Mesothelial cell of epicardium (in vitro differentiated cells): Measurements from ENCODE around the gene MEF2C. TPM values are rescaled to one million over a fixed set of nuclear protein-coding genes. Genes with fewer than 3 reads are reported as not detected.

Experiments
- DNase-seq, 2 experiments: peaks; one replicate each; pipeline ENCODE4 v3.0.0; 2021; ENCODE audit warnings: low spot score in 2 of 2; ENCODE audit not compliant: unreplicated experiment in 2 of 2
- H3K27ac Mint-ChIP-seq: 2 replicates; pipeline ENCODE4 v1.8.0; 2021; ENCODE audit warnings: mixed read lengths
- H3K27me3 Mint-ChIP-seq: 2 replicates; pipeline ENCODE4 v1.8.0; 2021; ENCODE audit warnings: low read depth, mixed read lengths
- H3K36me3 Mint-ChIP-seq: 2 replicates; pipeline ENCODE4 v1.8.0; 2021; ENCODE audit warnings: mixed read lengths
- H3K4me1 Mint-ChIP-seq: 2 replicates; pipeline ENCODE4 v1.8.0; 2021; ENCODE audit warnings: mixed read lengths
- H3K4me3 Mint-ChIP-seq: 2 replicates; pipeline ENCODE4 v1.8.0; 2021; ENCODE audit warnings: mild to moderate bottlenecking, moderate library complexity, mixed read lengths
- H3K9me3 Mint-ChIP-seq: 2 replicates; pipeline ENCODE4 v1.8.0; 2021; ENCODE audit warnings: mixed read lengths
- total RNA-seq: library from RNA; stranded (reverse); gene quantifications from 3 replicates; pipeline ENCODE4 v1.2.1, GENCODE V29; 2021
- TF ChIP-seq, protein P1 (sequence below): fragments of 200-600 bp; sonication (generic); IDR thresholded peaks from one replicate; pipeline ENCODE4 v1.5.0; 2021; ENCODE audit warnings: antibody characterized with exemption; ENCODE audit not compliant: unreplicated experiment

The MEF2C gene
- total RNA-seq = 8.4 to 9.6 TPM (median 9.1 TPM) in 3 replicates

- peaks cover 32% of the 10 kb centered on the region for H3K27me3 Mint-ChIP-seq
- TF ChIP-seq, protein P1, sequence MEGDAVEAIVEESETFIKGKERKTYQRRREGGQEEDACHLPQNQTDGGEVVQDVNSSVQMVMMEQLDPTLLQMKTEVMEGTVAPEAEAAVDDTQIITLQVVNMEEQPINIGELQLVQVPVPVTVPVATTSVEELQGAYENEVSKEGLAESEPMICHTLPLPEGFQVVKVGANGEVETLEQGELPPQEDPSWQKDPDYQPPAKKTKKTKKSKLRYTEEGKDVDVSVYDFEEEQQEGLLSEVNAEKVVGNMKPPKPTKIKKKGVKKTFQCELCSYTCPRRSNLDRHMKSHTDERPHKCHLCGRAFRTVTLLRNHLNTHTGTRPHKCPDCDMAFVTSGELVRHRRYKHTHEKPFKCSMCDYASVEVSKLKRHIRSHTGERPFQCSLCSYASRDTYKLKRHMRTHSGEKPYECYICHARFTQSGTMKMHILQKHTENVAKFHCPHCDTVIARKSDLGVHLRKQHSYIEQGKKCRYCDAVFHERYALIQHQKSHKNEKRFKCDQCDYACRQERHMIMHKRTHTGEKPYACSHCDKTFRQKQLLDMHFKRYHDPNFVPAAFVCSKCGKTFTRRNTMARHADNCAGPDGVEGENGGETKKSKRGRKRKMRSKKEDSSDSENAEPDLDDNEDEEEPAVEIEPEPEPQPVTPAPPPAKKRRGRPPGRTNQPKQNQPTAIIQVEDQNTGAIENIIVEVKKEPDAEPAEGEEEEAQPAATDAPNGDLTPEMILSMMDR = no peak
- H3K4me1 Mint-ChIP-seq = peaks cover 18% of the 10 kb centered on the region
- peak in 1 of 2 experiments; percentile 18 for DNase-seq
- peak within 1 kb of the TSS; percentile 80 for H3K4me3 Mint-ChIP-seq
- no peaks in the 10 kb centered on the region for H3K9me3 Mint-ChIP-seq
- no peaks in the 10 kb centered on the region for H3K36me3 Mint-ChIP-seq
- H3K27ac Mint-ChIP-seq = peak within 1 kb of the TSS; percentile 64
Measured at GRCh38 chr5:88883059-88883835, at the start of gene MEF2C. Gene MEF2C (minus strand): TSS chr5:88883184. CDS start chr5:88823788, 59,396 bp downstream.

GRCh38 chr5:88932541-88932940 is 49.6 kb upstream of the MEF2C start:
- H3K27me3 Mint-ChIP-seq = no peaks in the 10 kb centered on the region
- H3K4me1 Mint-ChIP-seq = peaks cover 9% of the 10 kb centered on the region
- no peak overlapping the region for H3K27ac Mint-ChIP-seq
- TF ChIP-seq, protein P1 = no peak
- H3K36me3 Mint-ChIP-seq = no peaks in the 10 kb centered on the region
- DNase-seq = no peak
- H3K9me3 Mint-ChIP-seq = no peaks in the 10 kb centered on the region
- H3K4me3 Mint-ChIP-seq = no peak overlapping the region

GRCh38 chr5:88930335-88930734 is 47.4 kb upstream of the MEF2C start:
- no peak overlapping the region for H3K27ac Mint-ChIP-seq
- no peaks in the 10 kb centered on the region for H3K27me3 Mint-ChIP-seq
- no peaks in the 10 kb centered on the region for H3K9me3 Mint-ChIP-seq
- no peak for DNase-seq
- H3K4me3 Mint-ChIP-seq = no peak overlapping the region
- H3K36me3 Mint-ChIP-seq = no peaks in the 10 kb centered on the region
- H3K4me1 Mint-ChIP-seq = peaks cover 9% of the 10 kb centered on the region
- TF ChIP-seq, protein P1 = no peak

- DNase-seq = no peak
- no peak overlapping the region for H3K27ac Mint-ChIP-seq
- no peaks in the 10 kb centered on the region for H3K27me3 Mint-ChIP-seq
- H3K4me3 Mint-ChIP-seq = no peak overlapping the region
- peaks cover 5% of the 10 kb centered on the region for H3K4me1 Mint-ChIP-seq
- no peaks in the 10 kb centered on the region for H3K9me3 Mint-ChIP-seq
- no peaks in the 10 kb centered on the region for H3K36me3 Mint-ChIP-seq
- TF ChIP-seq, protein P1 = no peak
Measured at GRCh38 chr5:88929385-88929784, 46.4 kb upstream of the MEF2C start.

- no peak overlapping the region for H3K4me3 Mint-ChIP-seq
- H3K27ac Mint-ChIP-seq = no peak overlapping the region
- no peaks in the 10 kb centered on the region for H3K4me1 Mint-ChIP-seq
- DNase-seq = no peak
- no peaks in the 10 kb centered on the region for H3K27me3 Mint-ChIP-seq
- TF ChIP-seq, protein P1 = no peak
- no peaks in the 10 kb centered on the region for H3K36me3 Mint-ChIP-seq
- H3K9me3 Mint-ChIP-seq = no peaks in the 10 kb centered on the region
Measured at GRCh38 chr5:88926774-88927173, 43.8 kb upstream of the MEF2C start.
